Superior temporal gyrus (tissue), 1 donor: ENCODE results near the gene ARPC5L.

Experiments
- DNase-seq: peaks from one replicate; pipeline ENCODE4 v3.0.0-alpha.2; 2016; ENCODE audit errors: extremely low spot score

Gene ARPC5L

DNA sequence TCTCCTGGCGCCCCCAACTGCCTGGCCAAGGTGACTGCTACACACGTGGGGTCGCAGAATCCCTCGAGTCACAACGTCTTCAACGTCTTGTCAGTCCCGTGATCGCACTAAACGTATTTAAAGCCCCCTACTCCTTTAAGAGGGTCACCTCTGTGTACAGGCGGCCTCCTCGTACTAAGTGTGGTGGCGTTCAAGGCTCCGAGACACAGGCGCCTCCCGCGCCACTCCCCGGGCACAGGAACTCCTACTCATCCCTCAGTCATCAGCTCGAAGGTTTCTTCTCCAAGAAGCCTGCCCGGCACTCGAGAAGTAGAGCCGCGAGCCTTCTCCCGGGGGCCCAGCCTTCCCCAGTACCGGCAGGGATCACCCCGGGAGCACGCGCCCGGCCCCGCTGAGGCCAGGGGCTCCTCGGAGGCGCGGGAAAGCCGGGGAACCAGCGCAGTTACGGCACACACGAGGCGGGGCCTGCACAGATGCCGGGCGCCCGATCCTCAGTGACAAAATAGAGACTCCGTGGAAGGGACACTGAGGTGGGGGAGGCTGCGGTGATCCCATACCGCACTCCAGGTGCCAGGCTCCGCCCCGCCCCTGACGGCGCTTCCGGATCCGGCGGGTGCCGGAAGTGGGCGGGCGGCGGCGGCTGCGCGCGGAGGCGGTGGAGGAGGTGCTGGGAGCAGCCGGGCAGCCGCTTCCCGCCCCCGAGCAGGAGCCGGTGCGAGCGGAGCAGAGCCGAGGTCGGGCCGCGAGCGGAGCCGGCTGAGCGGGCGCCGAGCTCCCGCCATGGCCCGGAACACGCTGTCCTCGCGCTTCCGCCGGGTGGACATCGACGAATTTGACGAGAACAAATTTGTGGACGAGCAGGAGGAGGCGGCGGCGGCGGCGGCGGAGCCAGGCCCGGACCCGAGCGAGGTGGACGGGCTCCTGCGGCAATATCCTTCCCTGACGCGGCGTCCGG, 6.9 kb downstream of the ARPC5L start:
- DNase-seq: peak; percentile 85

DNA sequence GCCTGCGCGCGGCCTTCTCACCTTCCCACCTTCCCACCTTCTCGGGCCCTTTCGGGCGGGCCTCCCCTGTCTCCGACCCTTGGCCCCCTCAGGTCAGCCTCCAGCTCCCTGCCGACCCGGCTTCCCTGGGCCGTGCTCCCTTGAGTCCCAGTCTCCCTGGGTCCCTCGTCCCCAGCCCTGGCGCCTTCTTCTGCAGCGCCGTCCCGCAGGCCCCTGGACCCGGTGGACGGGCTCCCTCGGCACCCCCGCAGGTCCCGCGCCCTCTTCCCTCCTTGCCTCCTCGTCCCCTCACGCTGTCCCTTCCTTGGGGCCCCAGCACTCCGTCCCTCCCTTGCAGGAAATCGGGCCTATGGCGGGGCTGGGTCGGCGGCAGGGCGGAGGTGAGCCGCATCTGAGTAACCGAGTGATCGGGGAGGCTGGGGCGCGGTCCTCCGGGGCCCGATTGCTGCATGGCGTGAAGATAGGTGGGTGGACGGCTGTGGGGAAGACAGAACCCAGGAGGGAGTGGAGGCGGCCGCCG, 7.6 kb downstream of the ARPC5L start:
- no peak for DNase-seq

DNA sequence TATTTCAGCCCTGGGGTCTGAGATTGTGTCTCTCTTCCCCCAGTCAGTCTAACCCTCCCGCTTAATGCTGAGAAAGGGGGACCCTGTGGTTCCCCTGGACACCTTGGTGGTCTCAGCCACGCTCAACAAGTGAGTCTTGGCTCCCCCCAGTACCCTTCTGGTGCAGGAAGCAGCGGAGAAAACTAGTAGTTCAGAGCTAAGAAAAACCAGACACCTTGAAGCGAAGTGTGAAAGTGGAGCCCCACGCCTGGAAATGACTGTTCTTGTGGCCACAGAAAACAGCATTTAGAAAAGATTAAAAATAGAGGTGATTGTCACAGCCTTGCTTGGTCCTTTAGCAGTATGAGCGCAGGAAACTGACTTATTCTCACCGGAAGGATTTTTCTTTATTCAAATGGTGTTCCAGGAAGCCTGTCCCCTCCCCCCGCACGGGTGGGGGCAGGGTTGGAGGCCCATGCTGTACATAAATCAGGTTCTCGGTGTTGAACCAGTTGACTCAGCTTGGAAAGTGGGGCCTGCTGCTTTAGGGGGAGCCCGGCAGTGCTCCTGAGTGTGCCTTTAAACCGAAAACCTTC, 8.1 kb downstream of the ARPC5L start:
- DNase-seq: peak; percentile 36

DNA sequence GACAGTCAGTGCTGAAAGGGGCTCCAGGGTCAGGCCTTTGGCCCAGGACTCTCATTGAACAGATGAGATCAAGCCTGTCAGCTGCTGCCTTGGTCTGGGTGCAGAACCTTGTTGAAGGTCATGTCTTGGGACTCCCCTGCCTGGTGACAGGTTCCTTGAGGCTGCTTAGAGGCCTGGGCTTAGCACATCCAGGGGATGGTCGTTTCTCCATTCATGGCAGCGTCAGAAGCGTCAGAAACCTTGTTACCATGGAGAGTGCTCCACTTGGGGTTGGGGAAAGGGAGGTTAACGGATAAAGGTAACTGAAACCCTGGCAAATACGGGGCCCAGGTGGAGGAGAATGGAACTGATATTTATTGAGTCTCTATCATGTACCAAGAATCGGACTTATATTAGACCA, 8.8 kb downstream of the ARPC5L start:
- DNase-seq: no peak

DNA sequence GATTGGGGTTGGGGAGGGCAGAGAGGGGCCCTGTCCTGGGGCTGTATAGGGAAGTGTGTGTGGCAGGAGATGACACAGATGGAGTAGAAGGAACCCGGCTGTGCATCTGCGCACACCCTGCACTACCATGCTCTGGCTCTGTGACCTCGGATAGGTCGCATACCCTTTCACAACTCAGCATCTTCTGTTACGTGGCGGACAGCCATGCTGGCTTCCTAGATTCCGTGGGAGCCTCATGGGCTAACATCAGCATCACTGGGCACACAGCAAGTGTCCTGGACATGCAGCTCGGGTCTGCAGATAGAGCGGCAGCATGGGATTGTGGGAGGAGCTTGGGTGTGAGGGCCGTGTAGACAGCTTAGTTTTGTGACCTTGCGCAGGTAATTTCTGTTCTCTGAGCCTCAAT, 9.2 kb downstream of the ARPC5L start:
- DNase-seq: no peak

DNA sequence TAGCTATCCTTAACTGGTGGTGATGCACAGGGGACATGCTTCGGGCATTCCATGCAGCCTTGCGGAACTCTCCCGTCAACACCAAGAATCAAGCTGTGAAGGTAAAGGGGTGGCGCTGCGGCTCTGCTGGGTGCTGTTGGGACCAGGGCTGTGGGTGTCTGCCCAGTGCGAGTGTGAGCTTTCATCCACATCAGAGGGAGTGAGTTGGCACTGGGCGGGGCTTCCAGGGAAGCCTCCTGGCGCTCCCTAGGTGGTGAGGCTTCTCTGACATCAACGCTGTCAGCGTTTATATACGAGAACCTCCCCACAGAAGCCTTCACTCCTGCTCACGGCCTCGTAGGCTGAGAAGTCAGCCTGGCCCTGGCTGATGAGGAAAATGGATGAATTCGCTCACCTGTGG, 11.7 kb downstream of the ARPC5L start:
- peak; percentile 20 for DNase-seq

DNA sequence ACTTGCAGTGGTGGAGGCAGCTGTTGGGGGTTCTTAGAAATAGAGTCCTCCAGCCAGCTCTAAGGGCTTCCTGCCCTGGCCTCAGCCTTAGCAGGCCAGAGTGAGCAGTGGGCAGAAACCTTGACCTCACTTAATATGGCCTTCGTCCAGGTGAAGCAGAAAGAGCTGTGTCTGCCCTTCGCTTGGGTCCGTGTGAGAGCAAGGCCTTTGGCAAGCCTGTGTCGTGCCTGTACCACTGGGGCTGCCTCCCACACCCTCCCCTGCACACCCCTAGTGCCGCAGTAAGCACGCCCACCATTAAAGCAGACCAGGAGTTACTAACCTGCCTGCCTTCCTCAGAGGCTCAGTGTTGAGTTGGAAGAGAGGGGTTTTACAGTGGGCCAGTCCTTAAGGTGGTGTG, 13.6 kb downstream of the ARPC5L start:
- no peak for DNase-seq

DNA sequence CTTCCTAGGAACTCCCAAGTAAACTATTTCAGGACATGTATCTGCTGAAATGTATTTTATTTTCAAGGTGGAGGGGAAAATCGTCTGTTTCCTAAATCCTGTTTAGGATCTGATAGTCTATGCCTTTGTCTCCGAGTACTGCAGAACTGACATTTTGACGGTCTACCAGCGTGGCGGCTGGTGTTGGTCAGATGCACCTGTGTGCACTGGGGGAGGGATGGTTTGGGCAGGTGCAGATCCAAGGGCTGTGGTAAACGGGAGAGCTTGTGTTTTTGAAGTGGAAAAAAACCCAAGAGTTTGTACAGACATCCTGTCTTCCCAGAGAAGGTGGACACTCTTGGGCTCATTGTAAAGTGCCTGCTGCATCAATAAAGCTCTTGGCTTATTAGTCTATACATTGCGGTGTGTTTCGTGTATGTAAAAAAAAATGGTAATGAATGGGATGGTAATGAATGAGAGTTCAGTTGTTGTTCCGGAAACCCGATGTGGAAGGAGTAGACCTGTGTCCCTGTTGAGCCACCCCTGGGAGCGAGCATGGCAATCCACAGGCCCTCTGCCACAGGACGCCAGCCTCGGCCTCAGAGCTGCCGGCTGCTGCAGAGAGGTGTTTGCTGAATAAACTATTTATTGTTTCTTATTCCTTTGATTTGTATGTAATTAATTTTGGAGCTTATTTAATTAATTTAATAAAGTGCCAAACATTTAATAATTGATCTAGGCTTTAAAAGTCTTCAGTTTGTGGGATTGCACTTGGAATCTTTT, 15.3 kb downstream of the ARPC5L start:
- no peak for DNase-seq

DNA sequence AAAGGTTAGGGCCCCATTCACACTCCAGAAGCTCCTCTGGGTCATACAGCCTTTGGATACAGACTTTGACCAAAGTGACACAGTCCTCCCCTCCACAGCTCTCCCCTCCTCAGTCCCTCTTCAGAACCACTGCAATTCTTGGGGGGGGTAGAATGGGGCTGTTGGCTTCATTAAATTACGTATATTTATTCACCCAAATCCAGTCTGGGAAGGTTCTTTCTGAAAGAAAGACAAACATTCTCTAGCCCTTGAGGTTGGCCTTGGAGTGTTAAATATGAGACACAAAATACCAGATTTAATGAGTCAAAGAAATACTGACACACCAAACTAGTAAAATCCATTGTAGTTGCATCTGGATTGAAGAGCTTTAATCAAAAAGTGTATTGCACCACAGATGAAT, 16.1 kb downstream of the ARPC5L start:
- DNase-seq: no peak

DNA sequence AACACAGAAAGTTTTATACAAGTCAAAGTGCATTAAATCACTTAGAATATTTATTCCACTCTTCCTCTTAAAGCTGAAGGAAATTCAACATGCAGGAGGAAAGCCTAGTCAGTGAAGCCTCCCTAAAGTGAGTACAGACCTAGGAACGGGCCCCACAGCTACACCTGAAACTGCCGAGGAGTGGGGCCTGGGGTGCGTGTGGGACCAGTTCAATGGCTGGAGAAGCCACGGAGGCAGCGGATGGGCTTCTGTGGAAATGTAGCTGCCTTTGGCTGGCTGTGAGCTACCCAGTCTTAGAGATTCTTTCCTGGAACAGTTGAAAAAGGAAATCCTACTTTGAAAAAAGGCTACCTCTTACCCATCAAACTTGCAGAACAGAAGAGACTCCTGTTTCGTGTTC, 16.6 kb downstream of the ARPC5L start:
- DNase-seq: no peak

DNA sequence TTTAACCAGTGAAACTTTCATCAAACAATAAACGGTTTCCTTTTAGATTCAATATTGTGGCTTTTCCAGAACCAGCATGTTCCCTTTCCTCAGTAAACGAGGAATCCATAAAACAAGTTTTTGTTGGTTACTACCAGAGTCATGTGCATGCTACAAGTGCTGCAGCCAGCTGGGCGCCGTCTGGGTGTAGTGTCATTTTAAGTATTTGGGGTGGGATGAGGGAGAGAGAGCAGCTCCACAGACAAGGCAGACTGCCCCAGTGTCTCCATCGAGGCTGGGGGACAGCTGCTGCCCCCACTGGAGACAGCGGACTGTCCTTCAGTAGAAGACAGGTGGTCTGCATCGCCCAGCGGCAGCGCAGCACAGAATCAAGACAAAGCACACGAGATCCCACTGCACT, 17.3 kb downstream of the ARPC5L start:
- no peak for DNase-seq

DNA sequence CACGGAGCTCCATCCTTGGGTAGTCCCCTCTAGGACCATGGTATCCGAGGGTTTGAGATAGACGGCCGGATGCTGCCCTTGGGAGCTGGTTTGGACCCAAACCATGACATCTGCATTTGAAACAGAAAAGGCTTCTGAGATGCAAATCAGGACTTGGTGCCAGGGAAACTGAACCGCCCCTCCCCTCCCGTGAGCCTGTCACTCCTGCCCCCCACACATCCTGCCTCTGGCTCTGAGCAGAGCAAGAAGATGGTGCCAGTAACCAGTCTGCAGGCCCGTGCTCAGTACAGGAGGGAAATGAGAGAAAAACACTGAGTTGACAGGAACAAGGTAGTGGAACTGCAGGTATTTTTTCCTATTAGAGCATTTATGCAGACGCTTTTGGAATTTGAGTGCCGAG, 18.6 kb downstream of the ARPC5L start:
- DNase-seq: peak; percentile 21

DNA sequence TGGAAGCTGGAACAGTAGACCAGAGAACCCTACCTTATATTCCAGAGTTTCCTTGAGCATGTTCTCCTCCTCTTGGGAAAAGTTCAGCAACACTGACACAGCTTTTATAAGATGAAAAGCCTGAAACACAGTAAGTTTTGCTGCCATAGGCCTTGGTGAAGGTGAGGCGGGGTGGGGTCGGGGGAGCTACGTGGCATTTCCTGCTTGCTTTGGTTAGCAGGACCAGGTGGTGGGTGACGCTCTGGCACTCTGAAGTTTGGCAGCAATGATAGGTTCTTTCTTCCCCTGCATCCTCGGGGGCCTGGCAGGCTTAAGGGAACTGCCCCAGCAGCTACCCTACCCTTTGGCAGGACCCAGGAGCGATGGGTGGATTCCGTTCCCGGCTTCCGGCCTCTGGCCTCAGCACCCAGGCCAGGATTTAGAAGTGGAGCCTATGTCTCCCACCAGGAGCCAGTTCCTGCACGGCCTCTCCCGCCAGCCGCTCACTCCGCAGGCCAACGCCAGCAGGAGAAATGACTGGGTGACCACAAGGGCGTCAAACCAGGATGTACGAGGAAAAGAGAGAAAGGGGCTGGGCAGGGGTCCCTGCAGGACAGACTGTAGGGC, 19.3 kb downstream of the ARPC5L start:
- DNase-seq: no peak

DNA sequence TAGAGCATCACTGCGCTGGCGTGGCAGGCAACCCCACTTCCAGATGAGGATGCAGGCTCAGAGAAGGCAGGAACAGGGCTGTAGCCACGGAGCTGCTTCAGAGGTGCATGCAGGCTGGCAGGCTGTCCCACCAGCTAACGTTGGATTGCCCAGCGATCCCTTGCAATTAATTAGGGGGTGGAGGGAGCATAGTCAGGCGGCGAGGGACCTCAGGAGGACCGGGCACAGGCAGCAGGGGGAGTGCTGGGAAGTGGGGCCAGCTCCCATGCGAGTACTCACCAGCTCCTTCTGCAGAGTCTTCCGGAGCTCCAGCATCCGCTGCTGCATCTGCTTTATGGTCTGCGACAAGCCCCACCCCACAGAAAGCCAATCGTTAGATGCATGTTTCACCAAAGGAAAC, 20.3 kb downstream of the ARPC5L start:
- DNase-seq: no peak

DNA sequence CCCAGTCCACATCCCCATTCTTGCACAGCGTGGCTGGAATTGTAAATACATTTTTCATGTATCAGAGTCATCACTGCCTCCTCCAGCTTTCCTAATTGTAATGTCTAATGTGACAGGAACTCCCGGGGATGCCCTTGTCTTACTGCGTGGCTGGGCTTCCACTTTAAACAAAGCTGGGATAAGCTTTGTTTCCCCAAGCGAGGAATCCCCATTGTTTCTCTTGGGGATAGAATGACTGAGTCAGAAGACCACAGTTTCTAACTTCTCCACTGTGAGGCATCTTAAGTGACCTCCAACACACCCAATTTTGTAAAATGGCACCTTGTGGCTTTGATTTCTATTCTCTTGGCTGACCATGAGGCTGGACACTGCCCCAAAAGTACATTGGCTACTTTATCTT, 22.4 kb downstream of the ARPC5L start:
- DNase-seq: no peak

DNA sequence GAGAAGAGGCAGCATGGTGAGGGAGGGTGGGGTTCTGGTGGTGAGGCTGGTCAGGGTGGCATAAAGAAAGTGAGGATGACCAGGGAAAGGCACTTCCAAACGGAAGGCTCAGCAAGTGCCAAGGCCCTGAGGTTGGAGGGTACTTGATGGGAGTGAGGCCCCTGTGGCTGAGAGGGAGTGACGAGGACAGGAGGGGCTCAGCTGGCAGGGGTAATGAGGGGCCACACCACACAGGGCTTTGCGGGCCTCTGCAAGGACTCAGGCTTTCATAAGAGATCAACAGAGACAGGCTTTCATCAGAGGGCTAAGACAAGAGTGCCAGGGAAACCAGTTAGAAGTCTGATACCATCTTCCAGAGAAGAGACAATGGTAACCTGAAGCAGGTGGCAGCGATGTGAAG, 23.6 kb downstream of the ARPC5L start:
- no peak for DNase-seq

DNA sequence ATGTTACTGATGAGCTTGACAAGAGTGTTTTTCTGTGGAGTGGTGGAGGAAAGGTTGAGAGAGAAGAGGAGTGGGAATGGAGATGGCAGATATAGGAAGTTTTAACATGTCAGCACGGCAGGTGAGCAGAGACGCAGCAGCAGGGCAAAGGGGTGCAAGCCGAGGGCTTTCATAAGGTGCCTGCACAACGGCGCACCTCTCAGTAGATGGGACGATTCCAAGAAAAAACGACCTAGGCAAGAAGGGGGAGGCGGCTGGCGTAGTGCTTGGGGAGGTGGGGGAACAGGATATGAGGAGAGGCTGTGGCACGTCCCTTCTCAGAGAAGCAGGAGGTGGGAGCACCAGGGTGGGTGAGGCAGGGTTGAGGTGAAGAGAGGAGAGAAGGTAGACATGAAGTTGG, 24.5 kb downstream of the ARPC5L start:
- DNase-seq: no peak

DNA sequence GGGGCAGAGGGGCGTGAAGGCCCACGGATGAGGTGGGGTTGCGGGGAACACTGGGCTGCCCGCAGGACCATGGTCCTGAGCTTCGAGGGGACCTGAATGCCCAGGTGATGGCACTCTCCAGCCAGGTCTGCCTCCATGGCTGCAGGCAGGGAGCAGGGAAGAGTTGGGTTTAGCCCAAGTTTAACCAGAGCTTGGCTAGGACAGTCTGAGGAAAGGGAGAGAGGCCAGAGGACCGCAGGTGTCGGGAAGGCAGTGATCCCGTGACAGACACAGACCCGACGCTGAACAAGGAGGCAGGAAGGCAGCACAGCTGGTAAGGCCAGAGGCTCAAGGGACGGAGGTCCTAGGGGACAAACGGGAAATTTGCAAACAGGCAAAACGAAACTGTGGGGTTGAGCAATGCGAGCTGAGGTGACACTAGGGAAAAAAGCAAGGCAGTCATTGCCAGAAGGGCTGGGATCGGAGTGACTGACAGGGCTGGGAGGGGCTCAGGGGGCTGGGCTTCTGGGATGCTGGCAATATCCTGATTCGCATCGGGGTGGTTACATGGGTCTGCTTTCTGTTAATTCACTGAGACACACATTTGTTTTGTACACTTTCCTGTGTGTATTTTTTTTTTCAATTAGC, 25.0 kb downstream of the ARPC5L start:
- DNase-seq: no peak

DNA sequence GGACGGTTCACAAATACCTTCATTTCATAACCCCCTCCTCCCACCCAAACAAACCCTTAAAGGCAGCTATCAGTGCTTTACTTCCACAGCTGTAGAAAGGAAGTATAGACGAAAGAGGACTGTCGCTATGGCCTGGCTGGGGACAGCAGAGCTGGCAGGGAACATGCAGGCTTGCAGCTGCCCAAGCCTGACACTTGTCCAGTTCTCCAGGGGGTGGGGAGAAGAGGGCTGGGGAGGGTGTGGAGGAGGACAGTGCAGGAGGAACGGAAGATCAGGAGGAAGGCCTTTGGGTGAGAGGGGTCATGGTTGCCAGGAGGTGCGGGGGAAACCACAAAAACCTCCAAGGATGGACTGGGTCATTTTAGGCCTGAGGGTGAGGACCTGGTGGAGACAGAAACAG, 25.9 kb downstream of the ARPC5L start:
- DNase-seq: no peak

DNA sequence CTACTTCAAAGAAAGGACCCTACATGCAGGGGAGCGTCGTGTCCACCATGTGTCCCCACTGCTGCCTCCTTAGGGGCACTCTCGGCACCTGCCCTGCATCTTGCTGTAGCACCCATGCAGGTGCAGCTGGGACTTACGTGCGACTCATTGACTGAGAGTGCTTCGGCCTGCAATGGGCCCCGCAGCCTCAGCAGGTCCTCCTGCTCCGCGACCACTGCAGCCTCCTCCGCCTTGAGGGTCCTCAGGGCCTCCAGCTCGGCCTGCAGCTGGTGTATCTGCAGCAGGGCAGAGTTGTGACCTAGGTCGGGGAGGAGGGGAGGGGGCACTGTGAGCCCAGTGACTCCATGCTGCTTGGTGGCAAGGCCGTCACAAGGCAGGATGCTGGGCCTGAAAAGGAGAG, 27.1 kb downstream of the ARPC5L start:
- no peak for DNase-seq

DNA sequence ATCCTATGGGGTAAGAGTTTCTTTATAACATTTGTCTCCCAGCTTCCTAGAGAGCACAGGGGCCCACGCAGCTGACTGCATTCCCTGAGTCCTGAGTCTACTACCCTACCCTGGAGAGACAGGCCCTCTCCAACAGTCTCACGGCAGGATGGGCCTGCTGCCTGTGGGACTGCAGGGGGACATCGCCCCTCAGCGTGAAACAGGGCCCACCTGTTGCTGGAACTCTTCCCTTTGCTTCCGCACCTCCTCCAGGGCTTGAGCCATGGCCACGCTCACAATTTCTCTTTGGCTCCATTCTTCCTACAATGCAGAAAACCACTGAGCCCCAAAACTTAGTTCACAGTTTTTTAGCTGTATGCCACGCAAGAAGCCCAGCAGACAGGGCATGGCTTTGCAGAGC, 28.2 kb downstream of the ARPC5L start:
- DNase-seq: no peak
